Occipital lobe (tissue), 2 donors: ENCODE measurements around the gene CACNA1A. TPM values are rescaled to one million over a fixed set of nuclear protein-coding genes. Genes with fewer than 3 reads are reported as not detected.
"Not testable (repeated sequence)": the region's sequence is repeated elsewhere in the genome, so short reads cannot be mapped to it uniquely, and the experiment has no call there.

Experiments
- DNase-seq: peaks from one replicate; lab custom pipeline; 2025; lab: John Stamatoyannopoulos, UW
- total RNA-seq: library from RNA; depleted of rRNA; stranded (reverse); fragments of >200 nt; gene quantifications from one replicate; pipeline ENCODE4 v1.2.3, GENCODE V29; 2014

CACNA1A gene
- total RNA-seq, result 31.4 TPM

DNA sequence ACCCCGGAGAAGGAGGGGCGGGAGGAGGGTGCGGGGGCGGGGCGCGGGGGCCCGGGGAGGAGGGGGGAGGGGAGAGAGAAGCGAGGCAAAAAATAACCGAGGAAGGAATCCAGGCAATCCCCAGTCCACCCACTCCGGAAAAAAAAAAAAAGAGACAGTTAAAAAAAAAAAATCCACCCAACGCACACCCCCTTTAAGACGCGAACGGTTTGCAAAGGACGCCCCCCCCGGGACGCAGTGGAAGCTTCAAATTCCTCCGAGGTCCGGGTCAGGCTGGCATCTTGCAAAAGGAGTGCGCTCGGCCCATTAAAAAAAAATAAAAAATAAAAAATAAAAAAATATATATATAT is at the start of gene CACNA1A:
Gene CACNA1A, minus strand, starts transcription at position 9 of the 350 bp plus-strand sequence. CDS start 255 bp downstream, outside the sequence.
- no peak for DNase-seq

DNA sequence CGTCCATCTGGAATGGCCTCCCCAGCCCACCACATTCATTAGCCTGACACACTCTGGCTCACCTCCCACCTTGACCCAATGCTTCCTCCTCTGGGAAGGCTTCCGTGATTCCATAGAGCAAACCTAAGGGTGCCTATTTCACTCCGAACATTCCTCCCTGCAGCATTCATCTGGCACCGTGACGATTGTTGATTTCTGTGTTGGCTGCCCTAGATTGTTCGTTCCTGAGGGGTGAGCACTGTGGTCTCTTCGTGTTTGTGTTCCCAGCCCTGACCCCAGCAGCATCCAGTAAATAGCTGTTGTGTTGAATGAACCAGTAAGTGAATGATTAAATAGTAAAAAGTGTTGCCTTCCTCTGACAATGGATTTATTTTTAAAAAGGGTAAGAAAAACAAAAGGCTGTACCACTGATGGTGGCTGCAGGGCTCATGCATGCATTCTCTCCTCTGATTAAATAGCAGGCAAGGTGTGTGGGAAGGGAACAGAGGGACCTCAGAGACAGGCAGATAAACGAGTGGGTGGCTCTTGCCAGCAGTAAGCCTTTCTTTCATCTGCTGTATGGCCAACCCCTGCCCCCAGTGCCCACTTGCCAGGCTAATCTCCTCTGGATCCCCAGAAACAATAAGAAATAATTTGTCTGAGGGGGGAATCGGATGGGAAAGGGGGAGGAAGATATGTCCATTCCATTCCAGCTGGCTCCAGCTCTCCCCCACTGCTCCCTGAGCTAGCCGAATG is 48.4 kb upstream of the CACNA1A start:
- DNase-seq, result no peak

DNA sequence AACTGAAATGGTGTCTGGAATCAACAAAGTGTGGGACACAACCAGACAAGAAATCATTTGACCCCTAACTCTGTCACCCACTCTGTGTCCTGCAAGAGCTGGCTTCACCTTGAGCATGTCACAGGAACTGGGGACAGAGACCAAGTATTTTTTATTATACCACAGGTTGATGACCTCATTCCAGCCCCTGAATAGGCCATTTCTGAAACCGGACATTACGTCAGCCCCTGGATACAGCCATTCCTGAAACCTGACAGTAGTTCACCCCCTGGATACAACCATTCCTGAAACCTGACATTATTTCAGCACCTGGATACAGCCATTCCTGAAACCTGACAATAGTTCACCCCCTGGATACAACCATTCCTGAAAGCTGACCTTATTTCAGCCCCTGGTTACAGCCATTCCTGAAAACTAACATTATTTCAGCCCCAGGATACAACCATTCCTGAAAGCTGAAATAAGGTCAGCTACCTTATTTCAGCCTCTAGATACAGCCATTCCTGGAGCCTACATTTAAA is 47.7 kb upstream of the CACNA1A start:
- DNase-seq, result no peak

- no peak for DNase-seq
These were observed 41.9 kb upstream of the CACNA1A start for GRCh38 chr19:13548131-13548530.

- DNase-seq, result no peak
These were observed 40.8 kb upstream of the CACNA1A start for GRCh38 chr19:13547102-13547501.

GRCh38 chr19:13544423-13544822 is 38.1 kb upstream of the CACNA1A start:
- no peak for DNase-seq

GRCh38 chr19:13541554-13541953 is 35.3 kb upstream of the CACNA1A start:
- no peak for DNase-seq

GRCh38 chr19:13539332-13539731 is 33.1 kb upstream of the CACNA1A start:
- DNase-seq, result no peak

- no peak for DNase-seq
These were observed 32.4 kb upstream of the CACNA1A start for GRCh38 chr19:13538601-13539253.

- no peak for DNase-seq
These were observed 31.2 kb upstream of the CACNA1A start for GRCh38 chr19:13537454-13537853.

DNA sequence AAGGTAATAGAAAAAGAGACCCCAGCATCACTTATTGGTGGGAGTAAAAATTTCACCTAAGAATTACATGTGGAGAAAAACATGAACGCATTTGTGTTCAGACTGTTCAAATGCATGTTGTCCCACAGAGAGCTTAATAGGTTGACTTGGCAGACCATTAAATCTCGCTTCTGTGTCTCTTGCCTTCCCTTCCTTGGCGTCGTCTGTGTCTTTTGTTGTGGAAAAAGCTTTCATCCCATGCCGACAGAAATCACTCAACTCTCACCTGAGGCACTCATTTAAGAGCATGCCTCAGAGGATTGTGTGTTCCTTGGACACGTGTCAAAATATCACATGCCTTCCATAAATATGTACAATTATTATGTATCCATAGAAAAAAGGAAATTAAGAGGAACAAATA is 24.4 kb upstream of the CACNA1A start:
- no peak for DNase-seq

GRCh38 chr19:13529721-13530120 is 23.4 kb upstream of the CACNA1A start:
- DNase-seq, result not testable (repeated sequence)

GRCh38 chr19:13526552-13526951 is 20.3 kb upstream of the CACNA1A start:
- DNase-seq, result no peak

- DNase-seq, result no peak
These were observed 14.8 kb upstream of the CACNA1A start for GRCh38 chr19:13521066-13521465.

DNA sequence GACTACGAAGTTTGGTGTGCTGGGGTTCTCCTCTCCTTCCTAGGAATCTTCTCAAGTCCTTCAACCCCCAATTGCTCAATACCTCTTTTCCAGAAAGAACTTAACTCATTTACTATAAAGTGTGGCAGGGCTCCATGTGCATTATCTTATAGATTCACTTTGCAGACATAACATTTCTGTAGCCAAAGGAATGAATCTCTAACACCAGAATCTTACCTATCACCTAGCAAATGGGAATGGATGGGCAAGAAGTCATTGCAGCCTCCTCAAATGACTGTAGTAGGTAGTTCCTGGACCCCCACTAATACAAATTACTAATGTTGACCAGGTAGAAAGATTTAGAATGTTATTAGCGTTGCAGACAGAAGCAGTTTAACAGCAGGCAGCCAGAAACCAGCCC is 5.7 kb upstream of the CACNA1A start:
- no peak for DNase-seq

DNA sequence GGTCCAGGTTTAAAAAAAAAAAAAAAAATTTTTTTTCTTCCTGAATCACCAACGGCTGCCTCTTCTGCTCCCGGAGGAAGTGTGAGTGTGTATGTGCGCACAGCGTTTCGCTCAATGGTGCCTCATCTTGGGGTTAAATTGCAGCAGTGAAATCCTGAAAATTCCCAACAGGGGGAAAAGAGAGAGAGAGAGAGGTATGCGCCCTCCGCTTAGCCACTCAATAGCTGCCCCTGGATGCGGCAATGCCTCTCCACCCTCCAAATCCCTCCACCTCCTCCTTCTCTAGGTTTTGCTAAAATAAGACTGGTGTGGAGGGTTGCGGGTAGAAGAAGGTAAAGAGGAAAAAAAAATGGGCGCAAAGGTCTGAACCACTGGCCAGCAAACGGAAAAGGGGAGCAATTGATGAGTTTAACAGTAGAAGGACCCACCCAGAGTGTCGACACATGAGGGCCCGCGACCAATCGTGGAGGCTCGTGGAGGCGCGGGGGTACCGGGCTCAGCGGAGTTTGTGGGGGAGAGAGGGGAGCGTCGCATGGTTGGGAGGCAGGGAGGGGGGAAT is 853 bp upstream of the CACNA1A start:
- no peak for DNase-seq

- DNase-seq, result no peak
These were observed 363 bp downstream of the CACNA1A start for GRCh38 chr19:13505761-13506470.

DNA sequence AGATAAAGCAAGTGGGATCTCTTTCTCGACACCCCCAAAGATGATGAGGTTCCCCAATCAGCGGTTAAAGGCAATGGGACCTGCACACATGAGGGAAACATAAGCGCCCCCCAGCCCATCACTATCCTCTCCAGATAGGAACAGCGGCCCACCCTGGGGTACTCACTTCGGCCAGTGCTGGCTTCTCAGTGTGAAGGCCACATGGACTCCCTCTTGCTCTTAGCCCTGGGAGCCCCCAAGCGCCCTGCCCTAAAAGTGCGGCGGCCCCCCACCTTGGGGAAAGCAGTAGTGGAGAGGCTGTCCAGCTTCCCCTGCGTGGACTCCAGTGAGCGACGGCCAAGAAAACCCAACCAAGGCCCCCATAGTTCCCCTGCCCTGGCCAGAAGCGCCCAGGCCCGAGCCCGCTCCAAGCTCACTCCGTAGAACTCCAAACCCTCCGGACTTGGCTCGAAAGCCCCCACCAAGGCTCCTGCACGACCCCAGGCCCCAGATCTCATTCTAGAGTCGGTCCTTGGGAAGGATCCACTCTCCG is 1.0 kb downstream of the CACNA1A start:
- DNase-seq, result no peak

GRCh38 chr19:13503570-13504235 is 2.6 kb downstream of the CACNA1A start:
- DNase-seq, result no peak

DNA sequence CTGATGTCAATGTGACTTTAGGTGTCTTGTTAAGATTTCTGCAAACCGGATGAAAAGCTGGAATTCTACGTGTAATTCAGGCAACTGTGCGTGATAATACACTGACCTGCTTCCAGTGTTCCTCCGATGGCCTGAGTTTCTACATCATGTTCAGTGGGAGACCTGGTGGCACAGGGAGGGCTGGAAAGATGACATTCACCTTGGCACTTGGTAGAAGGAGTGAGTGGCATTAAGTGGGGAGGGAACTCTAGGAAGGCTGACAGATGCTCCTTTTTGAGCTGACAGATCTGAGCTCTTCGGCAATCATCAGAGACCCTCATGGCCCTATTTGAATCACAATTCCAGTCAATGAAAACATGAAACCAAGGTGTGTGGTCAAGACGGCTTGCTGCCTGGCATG is 4.0 kb downstream of the CACNA1A start:
- DNase-seq, result no peak

- DNase-seq, result no peak
These were observed 6.6 kb downstream of the CACNA1A start for GRCh38 chr19:13499692-13500091.
